Amniotic stem cell (primary cell): ENCODE measurements around the gene HSD17B4.
"Not testable (repeated sequence)": the region's sequence is repeated elsewhere in the genome, so short reads cannot be mapped to it uniquely, and the experiment has no call there.

Experiments
- DNase-seq: peaks from one replicate; lab custom pipeline; 2025; lab: John Stamatoyannopoulos, UW

Gene HSD17B4

GRCh38 chr5:119483155-119483554 lies 30.9 kb downstream of the HSD17B4 start:
- DNase-seq = no peak

DNA sequence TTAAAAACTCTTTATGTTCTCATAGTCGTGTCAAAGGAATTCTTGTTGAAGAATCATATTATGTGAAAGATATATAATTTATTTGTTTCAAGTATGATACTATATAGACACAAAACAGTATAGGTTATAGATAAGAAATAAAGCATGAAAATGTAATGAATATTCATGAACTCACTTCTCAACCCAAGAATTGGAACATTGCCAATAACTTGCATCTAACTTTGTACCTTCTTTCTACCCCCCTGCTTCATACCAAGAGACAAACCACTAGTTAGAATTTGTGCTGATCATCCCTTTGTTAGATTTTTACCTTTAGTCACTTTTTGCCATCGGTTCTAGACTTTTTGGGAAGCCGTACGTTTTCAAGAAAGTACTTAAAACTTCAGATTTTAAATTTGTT lies 32.6 kb downstream of the HSD17B4 start:
- no peak for DNase-seq

- no peak for DNase-seq
Measured at GRCh38 chr5:119501671-119502179, 49.4 kb downstream of the HSD17B4 start.

DNA sequence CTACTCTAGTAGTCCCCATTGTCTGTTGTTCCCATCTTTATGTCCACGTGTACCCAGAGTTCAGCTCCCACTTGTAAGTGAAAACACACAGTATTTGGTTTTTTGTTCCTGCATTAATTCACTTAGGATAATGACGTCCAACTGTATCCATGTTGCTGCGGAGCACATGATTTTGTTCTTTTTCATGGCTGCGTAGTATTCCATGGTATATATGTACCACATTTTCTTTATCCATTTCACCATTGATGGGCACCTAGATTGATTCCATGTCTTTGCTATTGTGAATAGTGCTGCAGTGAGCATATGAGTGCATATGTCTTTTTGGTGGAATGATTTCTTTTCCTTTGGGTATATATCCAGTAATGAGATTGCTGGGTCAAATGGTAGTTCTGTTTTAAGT lies 51.6 kb downstream of the HSD17B4 start:
- not testable (repeated sequence) for DNase-seq

DNA sequence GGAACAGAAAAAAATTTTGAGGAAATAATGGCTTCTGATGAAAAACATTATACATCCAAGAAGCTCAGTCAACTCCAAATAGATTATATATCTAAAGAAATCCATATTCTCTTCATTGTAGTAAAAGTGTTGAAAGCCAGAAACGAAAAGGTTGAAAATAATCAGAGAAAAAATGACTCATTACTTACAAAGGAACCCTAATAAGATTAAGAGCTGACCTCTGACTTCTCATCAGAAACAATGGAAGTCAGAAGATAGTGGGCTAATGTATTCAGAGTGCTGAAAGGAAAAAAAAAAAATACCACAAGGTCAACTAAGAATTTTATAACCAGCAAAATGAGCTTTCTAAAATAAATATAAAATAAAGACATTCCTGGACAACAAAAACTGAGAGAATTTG lies 60.0 kb downstream of the HSD17B4 start:
- DNase-seq = no peak

- DNase-seq = no peak
Measured at GRCh38 chr5:119515192-119515591, 62.9 kb downstream of the HSD17B4 start.

- DNase-seq = not testable (repeated sequence)
Measured at GRCh38 chr5:119517115-119517514, 64.8 kb downstream of the HSD17B4 start.

GRCh38 chr5:119521232-119521631 lies 68.9 kb downstream of the HSD17B4 start:
- no peak for DNase-seq

- no peak for DNase-seq
Measured at GRCh38 chr5:119522841-119523240, 70.5 kb downstream of the HSD17B4 start.

DNA sequence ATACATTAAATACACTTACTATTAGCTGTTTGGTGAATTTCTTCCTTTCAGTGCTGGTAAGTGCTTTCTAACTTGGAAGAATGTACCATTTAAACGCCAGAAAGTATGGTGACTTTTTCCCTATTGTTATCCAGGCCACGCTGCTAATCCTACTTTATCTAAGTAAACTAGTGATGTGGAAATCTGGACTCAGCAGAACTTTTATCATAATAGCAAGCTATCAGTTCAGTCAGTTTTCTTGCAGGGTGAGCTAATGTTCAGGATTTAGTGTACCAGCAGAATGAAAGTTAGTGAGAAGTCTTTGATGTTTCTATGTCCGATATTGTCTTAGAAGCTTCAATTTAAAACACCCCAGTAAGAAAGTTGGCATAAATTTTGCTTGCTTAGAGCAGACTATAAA lies 72.2 kb downstream of the HSD17B4 start:
- DNase-seq = no peak

DNA sequence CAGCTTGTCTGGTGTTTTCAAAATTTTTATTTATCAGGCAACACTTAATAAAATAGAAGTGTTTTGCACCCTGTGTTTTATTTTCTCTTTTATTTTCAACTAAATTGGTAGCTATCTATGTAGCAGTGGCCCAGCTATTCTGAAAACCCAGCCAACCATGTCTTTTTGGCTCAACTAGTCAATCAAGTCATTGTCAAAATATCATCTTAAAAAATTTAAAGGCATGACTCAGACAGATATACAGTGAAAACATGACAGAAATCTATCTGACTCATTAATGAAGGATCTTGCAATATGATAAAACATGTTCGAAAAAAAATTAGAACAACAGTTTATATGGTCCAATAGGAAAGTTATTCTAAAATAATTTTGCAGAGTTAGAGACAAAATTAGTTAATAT lies 75.1 kb downstream of the HSD17B4 start:
- DNase-seq = no peak

- no peak for DNase-seq
Measured at GRCh38 chr5:119529811-119530210, 77.5 kb downstream of the HSD17B4 start.

- DNase-seq = no peak
Measured at GRCh38 chr5:119532637-119533036, 80.3 kb downstream of the HSD17B4 start.

DNA sequence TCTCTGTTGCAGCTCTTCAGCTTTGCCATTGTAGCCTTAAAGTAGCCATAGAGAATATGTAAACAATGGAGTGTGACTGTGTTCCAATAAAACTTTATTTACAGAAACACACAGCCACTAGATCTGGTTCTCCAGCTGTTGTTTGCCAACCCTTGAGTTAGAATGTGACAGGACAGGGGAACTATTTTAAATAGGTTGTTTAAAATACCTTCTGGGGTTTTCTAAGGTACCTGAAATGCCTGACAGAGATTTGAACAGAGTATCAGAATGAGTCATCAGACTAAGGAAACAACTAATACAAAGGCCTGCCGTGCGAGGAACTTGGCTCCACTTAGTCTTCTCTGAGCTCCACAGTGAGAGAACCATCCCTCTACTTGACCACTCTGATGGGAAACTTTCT lies 85.4 kb downstream of the HSD17B4 start:
- DNase-seq = no peak

- DNase-seq = no peak
Measured at GRCh38 chr5:119541716-119542115, 89.4 kb downstream of the HSD17B4 start.

GRCh38 chr5:119551819-119552218 lies 99.5 kb downstream of the HSD17B4 start:
- no peak for DNase-seq

DNA sequence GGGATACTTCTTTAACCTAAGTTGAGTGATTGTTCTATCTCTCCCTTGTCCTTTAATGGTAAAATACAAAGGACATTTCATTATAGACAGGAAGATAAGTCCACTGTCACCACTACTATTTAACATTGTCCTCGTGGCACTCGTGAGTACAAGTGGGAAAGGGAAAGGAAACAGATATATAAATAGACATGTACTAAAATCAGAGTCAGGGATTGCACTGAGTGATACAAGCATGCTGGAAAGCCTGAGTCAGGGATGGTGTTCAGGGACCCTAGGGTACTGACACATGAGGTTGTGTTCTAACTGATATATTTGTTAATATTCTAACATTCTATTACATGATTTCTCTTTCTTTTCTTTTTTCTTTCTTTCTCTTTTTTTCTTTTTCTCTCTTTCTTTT lies 102.3 kb downstream of the HSD17B4 start:
- DNase-seq = no peak

DNA sequence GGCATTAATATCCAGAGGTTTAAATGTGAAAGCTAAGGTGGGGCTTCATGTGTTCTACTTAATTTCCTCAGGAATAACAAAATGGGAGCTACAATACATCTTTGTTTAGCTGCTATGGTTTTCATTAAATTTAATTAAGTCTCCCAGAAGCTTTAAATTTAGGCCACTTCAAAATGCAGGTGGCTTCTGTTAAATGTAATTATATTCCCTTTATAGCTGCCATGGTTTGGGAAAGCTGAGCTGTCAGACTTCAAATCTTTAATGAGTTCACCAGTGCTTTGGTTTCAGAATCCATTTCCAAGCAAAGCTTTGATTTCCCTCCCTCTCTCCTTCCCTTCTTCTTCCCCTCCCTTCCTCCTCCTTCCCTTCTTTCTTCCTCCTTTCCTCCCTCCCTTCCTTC lies 118.6 kb downstream of the HSD17B4 start:
- no peak for DNase-seq

- DNase-seq = no peak
Measured at GRCh38 chr5:119578937-119579336, 126.6 kb downstream of the HSD17B4 start.

DNA sequence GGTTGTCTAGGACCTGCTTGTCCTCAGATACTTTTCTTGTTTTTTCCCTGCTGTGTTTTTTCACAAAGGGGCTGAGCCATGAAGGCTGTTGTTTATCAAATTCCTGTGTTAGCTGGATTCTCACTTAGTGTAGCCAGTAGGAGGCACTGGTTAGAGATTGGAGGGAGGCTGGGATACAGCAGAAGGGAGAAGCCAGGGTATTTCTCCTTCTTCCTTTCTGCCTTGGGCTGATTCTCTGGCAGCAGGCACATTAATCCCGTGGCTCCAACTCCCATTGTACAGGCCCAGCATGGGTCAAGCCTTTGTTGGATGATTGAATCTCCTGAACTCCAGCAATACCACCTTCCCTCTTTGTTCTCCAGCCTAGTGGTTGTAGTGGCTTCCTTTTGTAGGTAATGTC lies 130.7 kb downstream of the HSD17B4 start:
- no peak for DNase-seq

DNA sequence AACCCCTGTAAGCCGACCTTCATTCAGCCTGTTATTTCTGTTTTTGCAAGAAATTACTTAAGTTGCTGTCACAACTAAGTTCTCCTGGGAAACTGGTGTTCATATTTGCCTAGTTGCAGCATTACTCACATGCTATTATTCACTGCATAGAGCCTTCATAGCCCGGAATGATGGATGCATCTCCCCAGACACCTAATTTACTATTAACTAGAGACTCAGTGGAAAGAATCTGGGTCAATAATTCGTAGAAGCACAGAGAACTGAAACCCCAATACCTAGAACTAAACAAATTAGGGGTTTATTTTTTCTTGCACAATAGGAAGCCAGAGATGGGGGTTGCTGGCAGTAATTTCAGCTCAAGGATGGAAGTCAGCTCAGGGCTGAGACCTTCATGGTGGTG lies 131.4 kb downstream of the HSD17B4 start:
- DNase-seq = no peak
